ENCODE data around the gene CA9. TPM values are rescaled to one million over a fixed set of nuclear protein-coding genes. Genes with fewer than 3 reads are reported as not detected.
A peak's percentile ranks its signal among the peaks of the same experiment; 100 is the strongest.

CA9 gene
- total RNA-seq, 1 experiment from 2014 or later, result 8.5 TPM

GRCh38 chr9:35662437-35662836 lies 11.3 kb upstream of the CA9 start (continued):
- TF ChIP-seq EGR1 (IDR thresholded peaks at IDR 0.05; ENCODE audit: low read depth), result no peak

DNA sequence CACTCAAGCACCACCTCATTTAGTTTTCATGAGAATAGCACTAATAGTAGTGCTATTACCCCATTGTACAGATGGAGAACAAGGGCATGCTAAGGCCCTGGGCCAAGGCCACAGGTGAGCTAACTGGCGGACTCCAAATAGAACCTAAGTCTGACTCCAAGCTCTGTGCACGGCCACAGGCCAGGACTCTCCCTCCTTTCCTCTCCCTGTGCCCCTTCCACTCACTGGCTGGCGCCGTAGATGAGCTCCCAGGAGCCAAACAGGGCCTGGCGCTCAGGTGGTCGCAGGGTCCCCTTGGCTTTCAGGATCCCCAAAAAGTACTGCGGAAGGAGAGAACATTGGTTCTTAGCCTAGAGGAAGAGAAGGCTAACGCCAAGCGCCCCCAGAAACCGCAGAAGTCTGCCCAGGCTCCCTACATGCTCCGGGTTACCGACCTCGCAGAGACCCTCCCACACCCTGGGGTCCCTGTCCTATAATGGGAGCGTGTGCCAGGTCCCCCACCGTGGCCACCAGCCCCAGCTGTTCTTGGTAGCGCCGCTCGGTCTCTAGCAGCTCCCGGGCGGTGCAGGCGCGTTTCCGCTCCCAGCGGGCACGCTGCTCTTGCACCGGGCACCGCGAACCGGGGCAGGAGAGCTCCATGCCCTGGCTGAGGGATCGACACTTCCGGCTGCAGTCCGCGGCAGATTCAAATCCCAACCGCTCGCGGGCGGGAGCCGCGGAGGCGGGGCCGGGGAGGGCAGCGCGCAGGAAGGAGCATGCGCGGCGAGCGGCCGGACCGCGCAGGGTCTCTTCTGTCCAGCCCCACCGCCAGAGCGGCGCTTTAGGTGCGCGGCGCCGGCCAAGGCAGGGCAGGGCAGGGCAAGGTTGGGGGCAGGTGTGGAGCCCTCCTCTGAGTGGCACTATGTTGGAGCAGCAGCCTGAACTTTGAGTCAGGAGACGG lies 8.9 kb upstream of the CA9 start, which contains the start of gene ARHGEF39:
TSS of gene ARHGEF39 (minus strand) at position 665 of the 940 bp plus-strand sequence. CDS start at position 639, 26 bp downstream.
- intact Hi-C loops (cut with micrococcal nuclease), result no loop called here
- no peaks in the 10 kb centered on the region for H3K9me3 ChIP-seq (ENCODE audit: control insufficient read depth in 1 of 2, insufficient read depth in 1 of 2, low read depth in 1 of 2, low read length in 2 of 2)
- peak within 1 kb of the TSS; percentile 87 for H3K4me2 ChIP-seq (ENCODE audit: low read length)
- BruUV-seq (replicated peaks), result TSS peak; percentile 64
- peaks cover 25 to 60% of the 10 kb centered on the region in 2 experiments; a peak in 3 of 4 replicates for H3K4me1 ChIP-seq (ENCODE audit: control insufficient read depth in 1 of 2, insufficient read depth in 2 of 2, low read length in 2 of 2)
- no peaks in the 10 kb centered on the region for H3K27me3 ChIP-seq (ENCODE audit: insufficient read depth, low read length)
- ChIA-PET RAD21 (ENCODE audit: low non-redundant PET in 1 of 2, low total read pairs in 2 of 2, uncharacterized antibody in 2 of 2, unreplicated experiment in 2 of 2) (interaction anchor here in 1 of 2 experiments (1.2 kb wide), 1 partner anchor 66 kb away, joined by 3 read pairs; no protein-coding TSS in a partner anchor), CTCF (interaction anchor here (0.9 to 2.0 kb wide), 5 partner anchors 24 to 67 kb away, joined by 3 to 11 read pairs (median 4); partner anchors contain the start of genes CREB3 and TLN1), POLR2A (interaction anchor here (0.9 to 3.0 kb wide), 3 partner anchors 17 to 68 kb away, joined by 4 to 16 read pairs (median 6); partner anchors contain the start of genes CREB3, TLN1 and TPM2)
- peaks cover 28% of the 10 kb centered on the region; the same call in 1 of the 2 replicates for H3K79me2 ChIP-seq (ENCODE audit: insufficient read depth, low read length)
- peak; percentile 89 for ATAC-seq
- H4K20me1 ChIP-seq (ENCODE audit: insufficient read depth), result no peaks in the 10 kb centered on the region
- peak within 1 kb of the TSS; percentile 88 for H3K27ac ChIP-seq (ENCODE audit: low read depth, low read length)
- peak; percentile 59 for DNase-seq (ENCODE audit: low read depth, low spot score)
- peak within 1 kb of the TSS; percentile 91 to 93 for H3K4me3 ChIP-seq (replicated peaks in 1 of 2; ENCODE audit: low read depth in 1 of 2, low read length in 2 of 2)
- no peaks in the 10 kb centered on the region for H3K9me2 ChIP-seq (ENCODE audit: insufficient read depth)
- peak within 1 kb of the TSS; percentile 96 for H3K9ac ChIP-seq (ENCODE audit: low read length)
- H2AFZ ChIP-seq (ENCODE audit: low read depth, low read length, poor library complexity, severe bottlenecking), result no peak within 1 kb of the TSS
- peaks cover 6 to 27% of the 10 kb centered on the region in 2 experiments; a peak in 3 of 4 replicates for H3K36me3 ChIP-seq (ENCODE audit: control insufficient read depth in 1 of 2, insufficient read depth in 2 of 2, low read length in 2 of 2)
- no peak for TF ChIP-seq ZFX (IDR thresholded peaks at IDR 0.05)
- peak; percentile 87 for TF ChIP-seq POLR2A (IDR thresholded peaks at IDR 0.05; ENCODE audit: borderline replicate concordance, extremely low read depth, insufficient read depth, insufficient read length)
- TF ChIP-seq, protein P1, sequence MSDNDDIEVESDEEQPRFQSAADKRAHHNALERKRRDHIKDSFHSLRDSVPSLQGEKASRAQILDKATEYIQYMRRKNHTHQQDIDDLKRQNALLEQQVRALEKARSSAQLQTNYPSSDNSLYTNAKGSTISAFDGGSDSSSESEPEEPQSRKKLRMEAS (IDR thresholded peaks at IDR 0.05), result no peak
- TF ChIP-seq SIN3A (IDR thresholded peaks at IDR 0.05; ENCODE audit: low read depth), result no peak
- TF ChIP-seq JUND (IDR thresholded peaks at IDR 0.05), result no peak
- TF ChIP-seq YY1 (IDR thresholded peaks at IDR 0.05; ENCODE audit: extremely low read depth, insufficient replicate concordance, low read depth, low read length), result no peak
- peak in 1 of 3 experiments; percentile 30; a peak in 1 of 6 replicates for TF ChIP-seq CTCF (IDR thresholded peaks at IDR 0.05 in 2 of 3, conservative IDR thresholded peaks at IDR 0.05 in 1 of 3; ENCODE audit: borderline replicate concordance in 1 of 3, insufficient read depth in 1 of 3, low read depth in 2 of 3, low read length in 2 of 3)
- TF ChIP-seq, protein P2, sequence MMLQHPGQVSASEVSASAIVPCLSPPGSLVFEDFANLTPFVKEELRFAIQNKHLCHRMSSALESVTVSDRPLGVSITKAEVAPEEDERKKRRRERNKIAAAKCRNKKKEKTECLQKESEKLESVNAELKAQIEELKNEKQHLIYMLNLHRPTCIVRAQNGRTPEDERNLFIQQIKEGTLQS (IDR thresholded peaks at IDR 0.05), result no peak
- TF ChIP-seq POLR2AphosphoS5 (IDR thresholded peaks at IDR 0.05; ENCODE audit: low read depth, low read length), result peak; percentile 84
- TF ChIP-seq FOSL1 (IDR thresholded peaks at IDR 0.05; ENCODE audit: low read depth), result no peak
- TF ChIP-seq SP1 (IDR thresholded peaks at IDR 0.05; ENCODE audit: low read depth), result no peak
- TF ChIP-seq CEBPB (IDR thresholded peaks at IDR 0.05; ENCODE audit: low read depth), result no peak
- TF ChIP-seq RAD21 (IDR thresholded peaks at IDR 0.05; ENCODE audit: low read depth), result no peak
- no peak for TF ChIP-seq CBX3 (IDR thresholded peaks at IDR 0.05; ENCODE audit: low read depth)
- peak; percentile 47 for TF ChIP-seq TCF7L2 (IDR thresholded peaks at IDR 0.05; ENCODE audit: borderline replicate concordance, extremely low read depth, insufficient read depth, insufficient read length)
- no peak for TF ChIP-seq EGR1 (IDR thresholded peaks at IDR 0.05; ENCODE audit: low read depth)
- no peak for TF ChIP-seq SRF (IDR thresholded peaks at IDR 0.05; ENCODE audit: low read depth)
- TF ChIP-seq EZH2 (IDR thresholded peaks at IDR 0.05), result no peak
- no peak for TF ChIP-seq EZH2phosphoT487 (IDR thresholded peaks at IDR 0.05; ENCODE audit: borderline replicate concordance)
- TF ChIP-seq ELF1 (IDR thresholded peaks at IDR 0.05; ENCODE audit: borderline replicate concordance, low read depth), result no peak

All from HCT116 (cell line).